ENCODE data around the gene CLSTN1.

GRCh38 chr1:9719978-9720722 lies 103.6 kb downstream of the CLSTN1 start:
- TF ChIP-seq CTCF (CRISPR knock-in tag; IDR thresholded peaks at IDR 0.05): no peak
- no peak for TF ChIP-seq EZH2 (conservative IDR thresholded peaks at IDR 0.05; ENCODE audit: low read depth, low read length)
- no peak for TF ChIP-seq ZNF841 (CRISPR knock-in tag; IDR thresholded peaks at IDR 0.05; ENCODE audit: borderline replicate concordance)
- no peak for TF ChIP-seq MIER3 (CRISPR knock-in tag; IDR thresholded peaks at IDR 0.05; ENCODE audit: borderline replicate concordance)
- TF ChIP-seq EHMT2 (IDR thresholded peaks at IDR 0.05; ENCODE audit: borderline replicate concordance, low read depth, low read length): no peak
- TF ChIP-seq ZNF362 (CRISPR knock-in tag; IDR thresholded peaks at IDR 0.05; ENCODE audit: borderline replicate concordance): no peak
- TF ChIP-seq JUNB (CRISPR knock-in tag; IDR thresholded peaks at IDR 0.05; ENCODE audit: borderline replicate concordance): no peak
- TF ChIP-seq ZNF639 (CRISPR knock-in tag; conservative IDR thresholded peaks at IDR 0.05): no peak
- TF ChIP-seq EP300 (IDR thresholded peaks at IDR 0.05; ENCODE audit: low read depth in 2 of 2, low read length in 2 of 2): no peak
- no peak for TF ChIP-seq EP300 (CRISPR knock-in tag; IDR thresholded peaks at IDR 0.05; ENCODE audit: borderline replicate concordance)
- no peak for TF ChIP-seq MNT (IDR thresholded peaks at IDR 0.05)
- no peak for TF ChIP-seq FOSL1 (CRISPR knock-in tag; IDR thresholded peaks at IDR 0.05; ENCODE audit: borderline replicate concordance)
- TF ChIP-seq TCF7 (IDR thresholded peaks at IDR 0.05; ENCODE audit: low read depth): no peak
- no peak for TF ChIP-seq ZNF292 (CRISPR knock-in tag; IDR thresholded peaks at IDR 0.05; ENCODE audit: borderline replicate concordance, low read depth)

Measured in HepG2 (cell line).